NCI-H82 treated with DMSO at 0.1 percent for 48 hours (cell line): Measurements from ENCODE around the gene KHK.
"Not testable (repeated sequence)": the region's sequence is repeated elsewhere in the genome, so short reads cannot be mapped to it uniquely, and the experiment has no call there.

Experiments
- DNase-seq: peaks from one replicate; lab custom pipeline; 2025; ENCODE audit not compliant: unreplicated experiment; lab: John Stamatoyannopoulos, UW

Gene KHK

GRCh38 chr2:27095745-27096651 is 9.4 kb downstream of the KHK start:
- peak; percentile 54 for DNase-seq

- no peak for DNase-seq
Measured at GRCh38 chr2:27096748-27097297, 10.3 kb downstream of the KHK start.

GRCh38 chr2:27097341-27097740 is 10.8 kb downstream of the KHK start:
- no peak for DNase-seq

GRCh38 chr2:27099334-27099955 is 12.9 kb downstream of the KHK start:
- no peak for DNase-seq

GRCh38 chr2:27100036-27100435 is 13.5 kb downstream of the KHK start:
- DNase-seq: no peak

GRCh38 chr2:27102329-27102728 is 15.8 kb downstream of the KHK start:
- no peak for DNase-seq

- DNase-seq: no peak
Measured at GRCh38 chr2:27105981-27106380, 19.4 kb downstream of the KHK start.

- no peak for DNase-seq
Measured at GRCh38 chr2:27108221-27108620, 21.6 kb downstream of the KHK start.

- DNase-seq: no peak
Measured at GRCh38 chr2:27109083-27109482, 22.5 kb downstream of the KHK start.

- not testable (repeated sequence) for DNase-seq
Measured at GRCh38 chr2:27110603-27111352, 24.2 kb downstream of the KHK start.

GRCh38 chr2:27111392-27112078 is 25.0 kb downstream of the KHK start:
- DNase-seq: not testable (repeated sequence)

- DNase-seq: no peak
Measured at GRCh38 chr2:27115519-27115918, 28.9 kb downstream of the KHK start.

GRCh38 chr2:27117995-27118524 is 31.5 kb downstream of the KHK start:
- no peak for DNase-seq

GRCh38 chr2:27118525-27119329 is 32.2 kb downstream of the KHK start, which contains the start of gene CGREF1:
Gene CGREF1 (minus strand): TSS chr2:27119128. CDS start chr2:27104366, 14,762 bp downstream.
- no peak for DNase-seq

- not testable (repeated sequence) for DNase-seq
Measured at GRCh38 chr2:27119330-27119670, 32.7 kb downstream of the KHK start.

- no peak for DNase-seq
Measured at GRCh38 chr2:27121906-27122305, 35.3 kb downstream of the KHK start.

- no peak for DNase-seq
Measured at GRCh38 chr2:27122791-27123190, 36.2 kb downstream of the KHK start.

- no peak for DNase-seq
Measured at GRCh38 chr2:27123302-27124150, 37.0 kb downstream of the KHK start, which contains the start of gene ABHD1. Gene ABHD1 (plus strand): TSS chr2:27123815. CDS start chr2:27123949, 134 bp downstream.

GRCh38 chr2:27125104-27125503 is 38.5 kb downstream of the KHK start:
- DNase-seq: no peak
